ENCODE measurements around the gene AARSD1.
"Not testable (repeated sequence)": the region's sequence is repeated elsewhere in the genome, so short reads cannot be mapped to it uniquely, and the experiment has no call there.

Gene AARSD1

DNA sequence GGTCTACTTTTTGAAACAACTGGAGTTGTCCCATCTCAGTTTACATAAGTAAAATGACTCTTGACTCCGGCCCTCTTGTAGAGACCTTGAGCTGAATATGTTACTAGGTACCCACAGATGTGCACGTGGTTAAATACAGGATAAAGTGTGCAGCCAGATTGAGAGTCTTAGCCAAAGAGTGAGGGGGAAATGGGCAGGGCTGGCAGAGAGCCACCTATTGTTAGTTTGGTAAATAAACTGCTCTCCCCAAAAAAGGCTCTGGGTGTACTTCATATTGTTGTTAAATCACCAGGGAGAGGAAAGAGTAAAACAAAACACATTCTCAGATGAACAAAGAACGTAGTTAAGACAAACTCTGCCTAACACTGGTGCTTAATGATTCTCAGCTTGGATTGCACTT is 43.3 kb downstream of the AARSD1 start:
- in situ Hi-C loops (cut with HindIII; ENCODE audit: low sequenced_read_pairs) = no loop called here

DNA sequence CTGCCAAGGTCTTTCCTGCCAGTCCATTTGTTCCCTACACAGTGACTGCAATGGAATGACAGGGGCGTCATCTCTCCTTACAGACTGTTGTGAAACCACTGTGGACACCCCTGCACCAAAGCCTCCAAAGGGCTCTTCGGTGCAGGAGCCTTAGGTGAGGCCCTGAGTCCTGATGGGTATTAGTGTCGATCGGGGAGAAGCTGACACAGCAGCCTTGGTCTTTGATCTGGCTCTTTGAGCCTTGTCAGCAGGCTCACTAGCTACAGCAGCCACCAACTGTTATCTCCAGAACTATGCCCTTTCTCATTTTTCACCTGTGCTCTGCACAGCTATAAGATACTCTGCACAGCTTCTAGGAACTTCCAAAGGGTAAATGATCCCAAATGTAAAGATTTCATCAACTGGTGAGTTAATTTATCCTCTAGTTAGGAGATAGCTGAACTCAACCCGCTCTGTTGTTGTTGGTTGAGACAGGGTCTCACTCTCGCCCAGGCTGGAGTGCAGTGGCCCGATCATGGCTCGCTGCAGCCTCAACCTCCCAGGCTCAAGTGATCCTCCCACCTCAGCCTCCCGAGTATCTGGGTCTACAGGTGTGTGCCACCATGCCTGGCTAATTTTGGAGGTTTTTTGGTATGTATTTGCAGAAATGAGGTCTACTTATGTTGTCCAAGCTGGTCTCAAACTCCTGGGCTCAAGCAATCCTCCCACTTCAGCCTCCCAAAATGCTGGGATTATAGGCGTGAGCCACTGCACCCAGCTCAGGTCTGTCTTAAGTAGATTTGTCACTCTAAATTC is 44.0 kb downstream of the AARSD1 start:
- in situ Hi-C loops (cut with HindIII; ENCODE audit: low sequenced_read_pairs) = no loop called here

DNA sequence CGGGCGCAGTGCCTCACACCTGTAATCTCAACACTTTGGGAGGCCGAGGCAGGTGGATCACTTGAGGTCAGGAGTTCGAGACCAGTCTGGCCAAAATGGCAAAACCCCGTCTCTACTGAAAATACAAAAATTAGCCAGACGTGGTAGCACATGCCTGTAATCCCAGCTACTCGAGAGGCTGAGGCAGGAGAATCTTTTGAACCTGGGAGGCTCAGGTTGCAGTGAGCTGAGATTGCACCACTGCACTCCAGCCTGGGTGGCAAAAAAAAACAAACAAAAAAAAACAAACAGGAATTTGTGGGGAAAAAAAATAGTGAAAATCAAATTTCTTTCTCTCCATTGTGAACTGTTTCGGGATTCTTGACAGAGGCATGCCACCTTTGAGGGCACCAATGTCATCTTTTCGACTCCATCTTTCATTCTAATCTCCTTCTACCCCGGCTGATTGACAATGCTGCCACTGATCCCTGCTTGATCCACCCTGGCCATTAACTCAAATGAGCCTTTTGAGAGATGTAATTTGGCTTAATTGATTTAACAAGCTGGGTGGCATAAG is 44.7 kb downstream of the AARSD1 start:
- in situ Hi-C loops (cut with HindIII; ENCODE audit: low sequenced_read_pairs) = not testable (repeated sequence)

DNA sequence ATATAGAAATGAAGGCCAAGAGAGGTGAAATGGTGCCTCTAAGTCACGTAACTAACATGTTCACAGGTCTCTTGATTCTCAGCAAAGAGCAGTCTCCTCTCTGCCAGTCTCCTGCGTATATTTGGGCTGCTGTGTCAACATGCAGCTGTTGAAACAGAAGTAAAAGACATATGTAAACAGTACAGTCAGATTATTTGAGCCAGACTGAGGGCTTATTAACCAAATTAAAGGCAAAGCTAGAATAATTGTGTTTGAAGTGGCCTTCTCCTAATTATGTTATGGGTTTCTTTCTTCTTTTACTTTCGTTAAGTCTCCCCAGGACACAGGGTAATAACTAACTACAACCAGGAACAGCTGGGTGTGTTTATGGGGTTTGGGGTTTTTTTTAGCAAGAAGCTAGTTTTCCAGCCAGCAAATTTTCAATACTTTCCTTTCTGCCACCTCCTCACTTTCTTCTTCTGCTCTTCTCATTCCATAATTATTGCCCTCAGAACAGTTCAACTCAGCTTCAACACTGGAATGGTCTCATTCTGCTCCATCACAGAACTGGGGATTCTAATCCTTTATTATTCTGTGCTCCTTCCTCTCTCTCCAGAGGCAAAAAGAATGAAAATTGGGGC is 45.2 kb downstream of the AARSD1 start:
- in situ Hi-C loops (cut with HindIII; ENCODE audit: low sequenced_read_pairs) = no loop called here

DNA sequence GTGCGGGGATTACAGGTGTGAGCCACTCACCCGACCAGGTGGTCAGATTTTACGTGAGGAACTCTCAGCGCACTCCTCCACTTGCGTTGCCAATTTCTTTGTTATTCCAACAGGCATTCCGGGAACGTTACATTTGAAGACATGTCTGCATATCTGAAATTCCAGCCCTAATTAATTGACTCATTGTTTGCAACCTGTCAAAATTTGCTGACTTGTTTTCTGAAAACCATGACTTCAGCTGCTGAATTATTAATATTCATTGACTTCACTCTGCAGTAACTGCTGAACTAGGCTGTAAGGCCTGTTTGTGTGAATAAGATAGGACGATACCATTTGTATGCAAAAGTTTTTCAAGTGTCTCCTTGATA is 47.0 kb downstream of the AARSD1 start:
- in situ Hi-C loops (cut with HindIII; ENCODE audit: low sequenced_read_pairs) = no loop called here

DNA sequence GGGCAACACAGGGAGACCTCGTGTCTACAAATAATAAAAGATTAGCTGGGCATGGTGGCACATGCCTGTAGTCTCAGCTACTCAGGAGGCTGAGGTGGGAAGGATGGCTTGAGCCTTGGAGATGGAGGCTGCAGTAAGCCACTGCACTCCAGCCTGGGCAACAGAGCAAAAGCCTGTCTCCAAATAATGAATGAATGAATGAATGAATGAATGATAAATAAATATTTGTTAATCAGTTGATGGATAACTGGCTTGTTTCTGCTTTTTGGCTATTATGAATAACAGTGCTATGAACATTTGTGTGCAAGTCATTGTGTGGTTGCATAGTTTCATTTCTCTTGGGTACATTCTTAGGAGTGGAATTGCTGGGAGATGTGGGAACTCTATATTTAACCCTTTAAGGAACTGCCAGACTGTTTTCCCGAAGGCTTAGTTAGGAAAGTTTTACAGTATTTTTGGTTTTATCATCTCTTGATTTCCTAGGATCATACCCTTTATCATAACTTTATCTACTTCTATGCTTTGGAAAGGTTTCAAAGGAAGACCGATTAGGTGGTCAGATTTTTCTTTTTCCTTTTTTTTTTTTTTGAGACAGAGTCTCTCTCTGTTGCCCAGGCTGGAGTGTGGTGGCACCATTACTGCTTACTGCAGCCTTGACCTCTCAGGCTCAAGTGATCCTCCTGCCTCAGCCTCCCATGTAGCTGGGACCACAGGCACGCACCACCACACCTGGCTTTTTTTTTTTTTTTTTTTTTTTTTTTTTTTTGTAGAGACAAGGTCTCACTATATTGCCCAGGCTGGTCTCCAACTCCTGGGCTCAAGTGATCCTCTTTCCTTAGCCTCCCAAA is 47.6 kb downstream of the AARSD1 start:
- in situ Hi-C loops (cut with HindIII; ENCODE audit: low sequenced_read_pairs) = not testable (repeated sequence)

DNA sequence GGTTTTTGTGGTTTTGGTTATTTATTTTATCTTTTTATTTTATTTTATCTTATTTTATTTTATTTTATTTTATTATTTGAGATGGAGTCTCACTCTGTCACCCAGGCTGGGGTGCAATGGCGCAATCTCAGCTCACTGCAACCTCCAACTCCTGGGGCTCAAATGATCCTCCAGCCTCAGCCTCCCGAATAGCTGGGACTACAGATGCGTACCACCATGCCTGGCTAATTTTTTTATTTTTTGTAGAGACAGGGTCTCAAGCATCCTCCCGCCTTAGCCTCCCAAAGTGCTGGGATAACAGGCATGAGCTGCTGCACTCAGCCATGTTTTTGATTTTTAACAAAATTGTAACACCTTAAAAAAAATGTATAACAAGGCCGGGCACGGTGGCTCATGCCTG is 49.0 kb downstream of the AARSD1 start:
- in situ Hi-C loops (cut with HindIII; ENCODE audit: low sequenced_read_pairs) = not testable (repeated sequence)

DNA sequence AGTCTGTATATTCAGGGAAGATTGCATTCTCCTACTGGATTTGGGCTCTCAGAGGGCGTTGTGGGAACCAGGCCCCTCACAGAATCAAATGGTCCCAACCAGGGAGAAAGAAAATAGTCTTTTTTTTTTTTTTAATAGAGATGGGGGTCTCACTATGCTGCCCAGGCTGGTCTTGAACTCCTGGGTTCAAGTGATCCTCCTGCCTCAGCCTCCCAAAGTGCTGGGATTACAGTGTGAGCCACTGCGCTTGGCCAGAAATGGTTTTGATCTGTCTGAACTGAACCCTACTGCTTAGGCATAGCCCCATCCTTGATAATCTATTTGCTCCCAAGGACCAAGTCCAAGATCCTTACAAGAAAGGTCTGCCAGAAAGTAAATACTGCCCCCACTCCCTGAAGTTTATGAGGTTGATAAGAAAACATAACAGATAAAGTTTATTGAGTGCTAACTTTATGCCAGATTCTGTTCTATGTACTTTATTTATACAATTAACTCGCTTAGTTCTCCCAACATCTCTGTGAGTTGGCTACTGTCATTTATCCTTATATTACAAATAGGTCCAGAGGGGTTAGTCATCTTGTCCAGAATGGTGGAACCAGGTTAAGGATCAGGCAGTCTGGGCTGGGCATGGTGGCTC is 50.2 kb downstream of the AARSD1 start:
- in situ Hi-C loops (cut with HindIII; ENCODE audit: low sequenced_read_pairs) = no loop called here

DNA sequence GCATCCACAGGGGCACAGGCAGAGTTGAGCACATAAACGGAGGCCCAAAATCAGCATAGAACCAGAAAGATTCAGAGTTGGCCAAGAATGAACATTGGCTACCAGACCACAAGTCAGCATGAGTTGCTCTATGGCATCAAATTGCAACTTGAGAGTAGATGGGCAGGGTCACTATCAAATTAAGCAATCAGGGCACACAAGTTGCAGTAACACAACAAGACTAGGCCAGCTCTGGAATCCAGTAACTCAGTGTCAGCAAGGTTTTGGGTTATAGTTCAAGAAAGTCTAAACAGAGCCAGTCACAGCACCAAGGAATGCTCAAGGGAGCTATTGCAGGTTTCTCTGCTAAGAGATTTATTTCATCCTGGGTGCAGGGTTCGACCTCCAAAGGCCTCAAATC is 50.7 kb downstream of the AARSD1 start:
- in situ Hi-C loops (cut with HindIII; ENCODE audit: low sequenced_read_pairs) = no loop called here

DNA sequence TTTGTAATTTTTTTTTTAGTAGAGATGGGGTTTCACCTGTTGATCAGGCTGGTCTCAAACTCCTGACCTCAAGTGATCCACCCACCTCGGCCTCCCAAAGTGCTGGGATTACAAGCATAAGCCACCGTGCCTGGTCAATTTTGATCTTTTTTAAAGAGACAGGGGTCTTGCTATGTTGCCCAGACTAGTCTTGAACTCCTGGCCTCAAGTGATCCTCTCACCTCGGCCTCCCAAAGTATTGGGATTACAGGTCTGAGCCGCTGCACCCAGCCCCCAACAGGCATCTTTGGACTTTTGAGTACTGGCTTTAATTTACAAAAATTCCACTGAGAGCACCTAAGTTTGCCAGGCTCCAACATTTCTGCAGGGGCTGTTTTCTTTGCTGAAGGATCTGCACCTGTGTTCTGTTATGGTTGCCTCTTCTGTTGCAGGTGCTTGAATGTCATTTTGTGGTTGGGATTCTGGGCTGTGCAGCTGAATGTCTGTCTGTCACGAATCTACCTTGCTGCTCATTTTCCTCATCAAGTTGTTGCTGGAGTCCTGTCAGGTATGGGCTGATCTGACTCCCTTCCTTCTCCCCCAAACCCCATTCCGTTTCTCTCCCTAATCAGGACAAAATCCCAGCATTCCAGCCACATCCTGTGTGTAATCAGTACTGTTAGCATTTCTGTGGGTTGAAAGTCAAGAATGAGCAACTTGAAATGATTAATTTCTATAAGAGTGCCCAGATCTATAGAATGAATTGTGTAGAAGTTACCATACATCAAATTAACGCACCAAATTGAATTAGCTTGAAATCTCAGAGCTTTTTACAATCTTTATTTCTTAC is 55.2 kb downstream of the AARSD1 start:
- in situ Hi-C loops (cut with HindIII; ENCODE audit: low sequenced_read_pairs) = no loop called here

DNA sequence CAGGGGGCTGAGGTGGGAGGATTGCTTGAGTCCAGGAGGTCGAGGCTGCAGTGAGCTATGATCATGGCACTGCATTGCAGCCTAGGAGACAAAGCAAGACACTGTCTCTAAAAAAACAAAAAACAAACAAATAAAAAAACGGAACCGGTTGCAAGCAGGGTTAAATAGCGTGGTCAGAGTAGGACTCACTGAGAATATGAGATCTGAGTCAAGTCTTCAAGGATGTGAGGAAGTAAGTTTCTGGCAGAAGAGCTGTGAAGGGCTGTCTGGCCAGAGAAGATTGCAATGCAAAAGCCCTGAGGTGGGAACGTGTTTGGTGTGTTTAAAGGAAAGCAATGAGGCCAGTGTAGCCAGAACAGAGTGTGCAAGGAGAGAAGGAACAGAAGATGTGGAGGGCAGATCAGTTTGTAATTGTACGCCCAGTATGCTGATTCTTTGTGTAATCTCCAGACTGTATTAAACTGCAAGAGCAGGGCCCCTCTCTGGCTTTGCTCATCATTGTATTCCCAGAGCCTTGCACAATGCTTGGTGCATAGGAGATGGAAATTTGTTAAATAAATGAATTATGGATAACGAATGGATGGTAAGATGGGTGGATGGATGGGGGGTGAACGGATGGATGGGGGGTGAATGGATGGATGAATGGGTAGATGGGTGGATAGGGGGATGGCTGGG is 57.3 kb downstream of the AARSD1 start:
- in situ Hi-C loops (cut with HindIII; ENCODE audit: low sequenced_read_pairs) = no loop called here

DNA sequence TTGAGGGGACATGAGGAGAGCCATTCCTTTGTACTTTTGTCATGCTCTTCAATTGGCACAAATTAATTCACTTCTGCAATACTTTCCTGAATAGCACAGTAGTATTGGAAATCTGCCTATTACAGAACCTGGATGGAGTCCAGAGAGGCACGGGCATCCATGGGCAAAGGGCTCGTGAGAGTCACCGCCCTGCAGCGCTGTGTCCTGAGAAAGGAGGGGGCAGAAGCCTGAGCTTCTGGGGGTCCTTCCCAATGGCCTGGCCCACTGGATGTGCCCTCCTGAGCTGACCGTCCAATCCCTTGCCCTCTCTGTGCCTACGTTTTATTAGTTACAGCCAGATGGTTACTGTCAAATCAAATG is 60.2 kb downstream of the AARSD1 start:
- in situ Hi-C loops (cut with HindIII; ENCODE audit: low sequenced_read_pairs) = no loop called here

DNA sequence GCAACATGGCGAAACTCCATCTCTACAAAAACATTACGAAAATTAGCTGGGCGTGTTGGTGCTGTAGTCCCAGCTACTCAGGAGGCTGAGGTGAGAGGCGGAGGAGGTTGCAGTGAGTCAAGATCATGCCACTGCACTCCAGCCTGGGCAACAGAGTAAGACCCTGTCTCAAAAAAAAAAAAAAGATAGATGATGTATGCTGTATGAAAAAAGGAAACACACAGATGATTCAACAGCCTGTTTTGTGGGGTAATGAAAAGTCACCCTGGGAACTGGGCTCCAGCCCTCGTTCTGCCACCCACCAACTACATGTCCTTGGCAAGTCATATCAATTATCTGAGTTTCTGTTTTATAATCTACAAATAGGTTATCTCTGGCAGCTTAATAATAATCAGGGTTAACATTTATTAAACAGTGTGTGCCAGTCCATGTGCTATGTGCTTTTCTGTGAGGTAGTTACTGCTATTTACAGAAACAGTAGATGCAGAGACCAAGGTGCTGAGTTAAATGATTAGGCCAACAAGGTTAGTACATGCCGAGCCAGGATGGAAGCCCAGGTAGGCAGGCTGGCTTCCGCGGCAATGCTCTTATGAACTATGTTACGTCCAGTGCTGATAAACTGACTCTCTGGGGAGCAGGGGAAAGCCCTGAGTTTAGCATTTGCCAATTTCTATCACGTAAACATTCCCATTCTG is 62.6 kb downstream of the AARSD1 start:
- in situ Hi-C loops (cut with HindIII; ENCODE audit: low sequenced_read_pairs) = no loop called here
